Uterus (tissue), 4 donors: ENCODE results near the gene CHD2. TPM values are rescaled to one million over a fixed set of nuclear protein-coding genes. Genes with fewer than 3 reads are reported as not detected.

Experiments used
- DNase-seq, 2 donors: peaks; one replicate each; pipeline ENCODE4 v3.0.0-alpha.2; 2019 to 2020
- H3K27ac ChIP-seq, 2 donors: fragments of 200-600 bp; sonication (generic); 1 replicate in 1 of 2; 2 replicates in 1 of 2; pipeline ENCODE4 v1.5.1; 2016 to 2018
- H3K27me3 ChIP-seq, 2 donors: fragments of 200-600 bp; sonication (generic); one replicate each; pipeline ENCODE4 v1.5.1; 2018 to 2019; ENCODE audit warnings: control low read depth in 1 of 2
- H3K36me3 ChIP-seq, 2 donors: fragments of 200-600 bp; sonication (generic); one replicate each; pipeline ENCODE4 v1.5.1; 2019; ENCODE audit warnings: control low read depth in 1 of 2
- H3K4me1 ChIP-seq, 2 donors: fragments of 200-600 bp; sonication (generic); one replicate each; pipeline ENCODE4 v1.5.1; 2018 to 2019; ENCODE audit warnings: control low read depth in 1 of 2
- H3K4me3 ChIP-seq, 2 donors: fragments of 200-600 bp; sonication (generic); 1 replicate in 1 of 2; 2 replicates in 1 of 2; pipeline ENCODE4 v1.5.1; 2018 to 2019; ENCODE audit warnings: mild to moderate bottlenecking in 1 of 2
- H3K9me3 ChIP-seq, 2 donors: fragments of 200-600 bp; sonication (generic); one replicate each; pipeline ENCODE4 v1.5.1; 2019; ENCODE audit warnings: control low read depth in 1 of 2
- POLR2A ChIP-seq, 2 donors: fragments of 450-650 bp; IDR thresholded peaks; one replicate each; pipeline ENCODE4 v1.6.1; 2016; ENCODE audit warnings: antibody characterized with exemption in 2 of 2, mild to moderate bottlenecking in 1 of 2, moderate library complexity in 1 of 2
- intact Hi-C: fragments of 100-400 bp; cut with DNase I; formaldehyde crosslinking; loops from one replicate; pipeline ENCODE4 v1.15.1; 2023; ENCODE audit warnings: low total_unique reads
- total RNA-seq, 4 donors: library from RNA; depleted of rRNA in 3 of 4; stranded (reverse); fragments of >200 nt in 3 of 4; gene quantifications; one replicate each; pipeline versions ENCODE4 v1.1.0 to v1.2.4, GENCODE V29; 2014 to 2023
- TF ChIP-seq, protein P1 (sequence below), 4 experiments: fragments of 200-600 bp in 2 of 4; fragments of 450-650 bp in 2 of 4; sonication (generic) in 2 of 4; IDR thresholded peaks; one replicate each; pipeline ENCODE4 v1.5.1; 2016 to 2019; ENCODE audit warnings: antibody characterized with exemption in 4 of 4, mild to moderate bottlenecking in 2 of 4, moderate library complexity in 1 of 4
- donor health status: DM: yes; HTN: yes; CAD: no.

CHD2 gene
- total RNA-seq, 4 donors from 2014 or later = 71.0 to 166 (median 152) TPM

DNA sequence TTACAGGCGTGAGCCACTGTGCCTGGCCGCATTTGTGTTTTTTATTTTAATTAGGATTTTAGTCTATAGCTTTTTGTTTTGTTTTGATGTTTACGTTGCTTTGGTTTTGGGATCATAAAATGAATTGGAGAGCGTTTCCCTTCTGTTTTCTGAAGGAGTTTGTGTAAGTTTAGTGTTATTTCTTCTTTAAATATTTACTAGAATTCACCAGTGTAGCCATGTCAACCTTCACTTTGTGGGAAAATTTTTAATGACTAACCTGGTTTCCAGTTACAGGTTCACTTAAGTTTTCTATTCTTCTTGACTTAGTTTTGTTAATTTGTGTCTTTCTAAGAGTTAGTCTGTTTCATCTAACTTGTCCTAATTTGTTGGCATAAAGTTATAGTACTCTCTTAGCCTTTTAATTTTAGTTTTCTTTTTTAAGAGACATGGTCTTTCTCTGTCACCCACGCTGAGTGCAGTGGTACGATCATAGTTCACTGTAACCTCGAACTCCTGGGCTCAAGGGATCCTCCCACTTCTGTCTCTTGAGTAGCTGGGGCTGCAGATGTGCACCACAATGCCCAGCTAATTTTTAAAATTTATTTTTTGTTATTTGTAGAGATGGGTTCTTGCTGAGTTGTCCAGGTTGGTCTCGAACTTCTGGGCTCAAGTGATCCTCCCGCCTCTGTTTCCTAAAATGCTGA, 61.0 kb downstream of the CHD2 start:
- no peaks in the 10 kb centered on the region for H3K36me3 ChIP-seq
- no peak overlapping the region for H3K4me3 ChIP-seq

DNA sequence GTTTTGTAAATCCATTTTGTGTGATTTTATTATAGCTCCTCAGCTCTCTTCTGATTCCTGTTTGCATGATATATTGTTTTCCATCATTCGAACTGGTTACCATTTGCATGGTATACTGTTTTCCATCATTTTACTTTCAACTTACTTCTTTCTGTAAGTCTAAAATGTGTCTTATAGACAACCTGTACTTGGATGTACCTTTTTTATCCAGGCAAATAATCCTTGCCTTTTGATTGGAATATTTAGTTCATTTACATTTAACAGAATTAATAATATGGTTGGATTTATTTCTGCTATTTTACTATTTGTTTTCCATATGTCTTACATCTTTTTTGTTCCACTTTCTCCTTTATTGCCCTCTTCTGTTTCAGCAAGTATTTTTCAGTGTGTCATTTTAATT, 62.8 kb downstream of the CHD2 start:
- Histone ChIP-seq H3K27me3 (no peaks in the 10 kb centered on the region), H3K4me1 (no peaks in the 10 kb centered on the region), H3K9me3 (peaks cover 0 to 2% of the 10 kb centered on the region in 2 donors), H3K36me3 (no peaks in the 10 kb centered on the region), H3K27ac (no peak overlapping the region), H3K4me3 (no peak overlapping the region)
- DNase-seq = no peak
- TF ChIP-seq, protein P1, sequence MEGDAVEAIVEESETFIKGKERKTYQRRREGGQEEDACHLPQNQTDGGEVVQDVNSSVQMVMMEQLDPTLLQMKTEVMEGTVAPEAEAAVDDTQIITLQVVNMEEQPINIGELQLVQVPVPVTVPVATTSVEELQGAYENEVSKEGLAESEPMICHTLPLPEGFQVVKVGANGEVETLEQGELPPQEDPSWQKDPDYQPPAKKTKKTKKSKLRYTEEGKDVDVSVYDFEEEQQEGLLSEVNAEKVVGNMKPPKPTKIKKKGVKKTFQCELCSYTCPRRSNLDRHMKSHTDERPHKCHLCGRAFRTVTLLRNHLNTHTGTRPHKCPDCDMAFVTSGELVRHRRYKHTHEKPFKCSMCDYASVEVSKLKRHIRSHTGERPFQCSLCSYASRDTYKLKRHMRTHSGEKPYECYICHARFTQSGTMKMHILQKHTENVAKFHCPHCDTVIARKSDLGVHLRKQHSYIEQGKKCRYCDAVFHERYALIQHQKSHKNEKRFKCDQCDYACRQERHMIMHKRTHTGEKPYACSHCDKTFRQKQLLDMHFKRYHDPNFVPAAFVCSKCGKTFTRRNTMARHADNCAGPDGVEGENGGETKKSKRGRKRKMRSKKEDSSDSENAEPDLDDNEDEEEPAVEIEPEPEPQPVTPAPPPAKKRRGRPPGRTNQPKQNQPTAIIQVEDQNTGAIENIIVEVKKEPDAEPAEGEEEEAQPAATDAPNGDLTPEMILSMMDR (IDR thresholded peaks at IDR 0.05) = no peak
- no peak for TF ChIP-seq POLR2A (IDR thresholded peaks at IDR 0.05)
- intact Hi-C loops = no loop called here

More for the DNA sequence above, 61.0 kb downstream of the CHD2 start:
- intact Hi-C loops = no loop called here
- H3K27me3 ChIP-seq = no peaks in the 10 kb centered on the region
- peaks cover 0 to 2% of the 10 kb centered on the region in 2 donors for H3K9me3 ChIP-seq
- no peak overlapping the region for H3K27ac ChIP-seq
- no peak for DNase-seq
- no peaks in the 10 kb centered on the region for H3K4me1 ChIP-seq
- no peak for TF ChIP-seq POLR2A (IDR thresholded peaks at IDR 0.05)
- TF ChIP-seq, protein P1 (IDR thresholded peaks at IDR 0.05) = no peak

DNA sequence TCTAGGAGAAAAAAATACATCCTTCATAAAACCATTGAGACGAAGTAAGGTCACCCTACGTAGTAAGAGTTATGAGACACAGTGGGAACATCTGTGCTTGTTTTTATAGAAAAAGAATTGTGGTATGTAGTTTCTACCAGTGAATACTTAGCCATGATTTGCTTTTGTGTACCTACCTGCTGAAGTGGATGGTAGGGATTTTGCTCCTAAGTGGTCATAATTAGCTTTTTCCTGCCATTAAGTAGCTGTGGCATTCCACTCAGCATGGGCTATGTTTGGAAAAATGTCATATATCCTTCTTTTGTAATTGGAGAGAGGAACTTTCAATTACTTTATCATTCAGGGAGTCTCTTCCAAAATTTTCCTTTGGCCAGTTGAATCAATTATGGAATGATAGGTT, 63.7 kb downstream of the CHD2 start:
- H3K36me3 ChIP-seq = no peaks in the 10 kb centered on the region
- DNase-seq = no peak
- intact Hi-C loops = no loop called here
- H3K4me3 ChIP-seq = no peak overlapping the region
- H3K27me3 ChIP-seq = no peaks in the 10 kb centered on the region
- H3K4me1 ChIP-seq = no peaks in the 10 kb centered on the region
- TF ChIP-seq, protein P1 (IDR thresholded peaks at IDR 0.05) = no peak
- no peak for TF ChIP-seq POLR2A (IDR thresholded peaks at IDR 0.05)
- peaks cover 0 to 2% of the 10 kb centered on the region in 2 donors for H3K9me3 ChIP-seq
- no peak overlapping the region for H3K27ac ChIP-seq

DNA sequence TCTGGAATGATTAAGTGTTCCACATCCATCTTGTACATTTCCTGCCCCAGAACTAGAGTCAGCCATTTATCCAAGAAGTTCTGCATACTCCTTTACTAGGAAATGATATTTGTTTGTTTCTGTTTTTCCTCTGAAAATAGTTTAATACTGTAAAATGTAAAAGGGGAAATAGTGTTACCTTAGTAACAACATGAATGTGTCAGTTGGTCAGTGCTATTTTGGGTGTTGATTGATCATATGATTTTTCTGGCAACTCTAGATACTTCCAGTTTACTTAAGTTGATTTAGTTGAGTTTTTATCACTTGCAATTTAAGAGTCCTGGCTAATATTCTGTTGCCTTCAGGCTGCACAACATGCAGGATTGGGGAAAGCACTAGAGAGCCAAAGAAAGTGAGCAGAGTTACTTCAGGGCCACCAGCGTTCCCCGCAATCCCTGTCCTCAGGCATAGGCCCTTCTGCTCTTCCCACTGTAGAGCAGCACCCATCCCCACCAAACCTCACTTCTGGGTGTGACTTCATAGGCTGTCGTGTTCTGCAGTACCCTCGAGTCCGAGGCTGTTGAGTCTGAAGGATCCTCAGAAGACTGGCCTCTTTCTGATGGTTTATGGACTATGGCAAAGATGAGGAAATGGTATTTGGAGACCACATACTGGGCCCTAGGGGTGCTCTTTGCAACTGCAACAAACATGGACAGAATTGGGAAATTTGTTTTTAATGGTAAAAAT, 69.0 kb downstream of the CHD2 start:
- intact Hi-C loops = no loop called here
- H3K9me3 ChIP-seq = no peaks in the 10 kb centered on the region
- H3K4me3 ChIP-seq = no peak overlapping the region
- no peak for DNase-seq
- no peaks in the 10 kb centered on the region for H3K27me3 ChIP-seq
- peaks cover 0 to 5% of the 10 kb centered on the region in 2 donors for H3K4me1 ChIP-seq
- no peaks in the 10 kb centered on the region for H3K36me3 ChIP-seq
- TF ChIP-seq, protein P1 (IDR thresholded peaks at IDR 0.05) = no peak
- TF ChIP-seq POLR2A (IDR thresholded peaks at IDR 0.05) = no peak
- peak overlapping the region; percentile 46 to 67 for H3K27ac ChIP-seq

DNA sequence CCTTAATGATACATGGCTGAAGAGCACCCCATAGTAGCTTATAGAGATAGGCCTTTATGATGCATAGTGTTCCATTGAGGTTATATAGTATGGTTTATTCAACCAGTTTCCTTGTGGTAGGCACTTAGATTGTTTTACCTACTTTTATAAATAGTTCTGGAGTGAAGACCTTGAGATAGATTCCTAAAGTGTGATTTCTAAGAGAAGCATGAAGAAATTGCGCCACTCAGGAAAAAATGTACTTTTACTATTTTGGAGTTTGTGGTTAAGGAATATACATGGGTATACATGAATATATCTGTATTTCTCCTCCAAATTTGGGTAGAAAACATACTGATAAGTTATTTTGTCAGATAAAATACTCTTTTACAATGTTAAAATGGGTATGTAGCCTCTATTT, 70.5 kb downstream of the CHD2 start:
- no peak for TF ChIP-seq POLR2A (IDR thresholded peaks at IDR 0.05)
- TF ChIP-seq, protein P1 (IDR thresholded peaks at IDR 0.05) = no peak
- Histone ChIP-seq H3K27me3 (no peaks in the 10 kb centered on the region), H3K36me3 (no peaks in the 10 kb centered on the region), H3K4me1 (peaks cover 0 to 5% of the 10 kb centered on the region in 2 donors), H3K4me3 (no peak overlapping the region), H3K9me3 (no peaks in the 10 kb centered on the region), H3K27ac (peak overlapping the region; percentile 10 to 44)
- intact Hi-C loops = no loop called here
- no peak for DNase-seq
